HG02798 (cell line): ENCODE results near the gene RFC5.
A peak's percentile ranks its signal among the peaks of the same experiment; 100 is the strongest.
"Not testable (repeated sequence)": the region's sequence is repeated elsewhere in the genome, so short reads cannot be mapped to it uniquely, and the experiment has no call there.

Experiments
- ATAC-seq: cut with Tn5 transposase; IDR thresholded peaks from one replicate; pipeline ENCODE4 v1.9.1; 2021; ENCODE audit warnings: mild to moderate bottlenecking; ENCODE audit not compliant: unreplicated experiment, poor library complexity

The RFC5 gene

DNA sequence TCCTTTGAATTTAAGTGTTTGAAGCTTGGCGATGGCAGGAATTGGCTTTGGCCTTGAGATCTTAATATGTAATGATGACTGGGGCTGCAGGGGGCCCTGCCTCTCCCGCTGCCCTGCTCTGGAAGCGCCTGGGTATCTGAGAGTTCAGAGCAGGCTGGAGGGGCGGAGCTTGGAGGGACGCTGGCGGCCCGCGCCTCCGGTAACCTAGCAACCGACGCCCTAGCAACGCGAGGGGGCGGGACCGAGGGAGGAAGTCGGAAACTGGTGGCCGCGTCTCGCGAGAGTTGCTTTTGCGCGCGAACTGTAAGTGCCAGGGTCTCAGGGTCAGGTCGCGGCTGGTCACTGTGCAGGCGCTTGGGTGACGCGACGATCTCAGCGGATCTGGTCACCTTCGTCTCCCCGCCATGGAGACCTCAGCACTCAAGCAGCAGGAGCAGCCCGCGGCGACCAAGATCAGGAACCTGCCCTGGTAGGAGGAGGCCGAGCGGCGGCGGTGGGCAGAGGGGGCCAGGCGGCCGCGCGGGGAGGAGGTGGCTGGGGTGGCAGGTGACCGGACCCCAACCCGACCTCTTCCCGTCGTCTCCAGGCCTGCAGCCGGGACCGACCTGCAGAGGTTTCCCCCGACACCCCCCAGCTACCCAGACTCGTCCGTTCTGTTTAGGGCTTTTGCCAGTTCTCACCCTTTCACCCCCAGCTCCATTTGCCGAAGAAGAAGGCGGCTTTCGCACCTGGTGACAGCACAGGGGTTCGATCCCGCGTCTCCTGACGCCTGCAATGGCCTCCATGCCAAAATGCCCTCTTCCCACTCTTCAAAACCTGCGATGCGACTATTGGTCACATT is at the start of gene RFC5:
Gene RFC5, plus strand, starts transcription at position 280 of the 841 bp plus-strand sequence. Its CDS starts 125 bp downstream, at position 405.
- peak; percentile 99 for ATAC-seq

DNA sequence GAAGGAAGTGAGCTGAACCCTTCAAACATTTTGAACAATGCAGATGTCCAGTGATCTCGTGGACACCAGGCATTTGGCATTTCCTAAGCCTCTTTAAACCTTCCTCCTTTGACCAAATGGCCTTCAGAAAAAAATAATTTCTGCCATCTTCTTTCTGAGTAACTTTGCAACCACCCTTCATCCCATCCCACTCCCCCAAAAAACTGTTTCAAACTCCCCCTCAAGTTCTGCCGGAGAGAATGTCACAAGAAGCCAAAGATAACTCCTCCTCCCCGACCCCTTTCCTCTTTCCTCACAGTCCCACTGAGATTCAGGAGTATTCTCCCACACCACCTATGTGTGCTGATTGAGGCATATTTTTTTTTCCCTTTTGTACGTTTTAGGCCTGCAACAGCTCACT is 49.5 kb upstream of the RFC5 start:
- ATAC-seq: no peak

DNA sequence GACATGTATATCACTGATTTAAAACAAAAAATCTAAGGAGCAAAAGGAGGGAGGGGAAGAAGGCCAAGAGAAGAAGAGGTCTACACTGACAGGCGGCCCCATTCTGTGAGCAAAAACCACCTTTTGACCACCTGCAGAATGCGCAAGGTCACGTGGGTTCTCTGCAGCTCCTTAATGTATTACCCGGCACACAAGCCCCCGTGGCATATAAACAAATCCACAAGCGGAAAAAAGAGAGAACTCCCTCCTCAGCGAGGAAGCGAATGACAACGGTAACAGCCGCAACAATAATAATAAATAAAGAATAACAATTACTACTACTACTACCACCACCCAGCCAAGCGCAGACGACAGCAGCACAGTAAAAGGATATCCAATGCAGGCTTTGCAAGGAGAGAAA is 49.0 kb upstream of the RFC5 start:
- ATAC-seq: no peak

GRCh38 chr12:117968151-117968789 is 48.2 kb upstream of the RFC5 start:
- ATAC-seq: no peak

GRCh38 chr12:117968826-117969659 is 47.5 kb upstream of the RFC5 start, which contains the start of gene KSR2:
TSS of gene KSR2 (minus strand) at chr12:117968990. CDS start at chr12:117968255, 735 bp downstream.
- ATAC-seq: peak; percentile 79

DNA sequence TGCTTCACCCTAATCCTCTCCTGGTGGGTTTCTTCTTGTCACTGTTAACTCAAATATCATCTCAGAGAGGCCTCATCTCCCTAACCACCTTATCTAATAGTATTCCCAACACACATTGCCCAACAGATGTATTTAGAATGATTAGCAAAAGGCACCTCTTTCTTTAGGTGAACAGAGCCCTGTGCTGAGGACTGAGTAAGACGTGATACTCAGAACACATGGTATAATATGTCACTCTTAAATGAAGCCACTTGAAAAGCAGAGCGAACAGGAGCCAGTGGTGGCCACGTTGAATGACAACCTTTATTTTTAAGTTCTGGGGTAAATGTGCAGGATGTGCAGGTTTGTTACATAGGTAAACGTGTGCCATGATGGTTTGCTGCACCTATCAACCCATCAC is 46.2 kb upstream of the RFC5 start:
- no peak for ATAC-seq

DNA sequence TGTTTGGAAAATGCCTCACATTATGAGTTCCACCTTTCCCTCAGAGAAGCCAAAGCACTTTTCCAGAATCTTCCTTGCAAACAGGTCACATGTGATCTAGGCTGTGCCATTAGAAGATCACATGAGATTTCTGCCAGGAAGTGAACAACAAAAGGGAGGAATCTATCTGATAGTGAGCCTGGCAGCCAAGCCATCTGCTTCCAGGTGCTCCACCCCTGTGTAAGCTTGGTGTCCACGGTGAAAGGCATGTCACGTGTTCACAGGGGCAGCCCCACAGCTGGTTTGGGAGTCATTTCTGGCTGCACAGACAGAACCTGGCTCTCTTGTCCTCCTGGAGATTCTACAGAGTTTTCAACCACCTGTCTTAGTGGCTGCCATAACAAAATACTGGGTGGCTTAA is 44.2 kb upstream of the RFC5 start:
- no peak for ATAC-seq

DNA sequence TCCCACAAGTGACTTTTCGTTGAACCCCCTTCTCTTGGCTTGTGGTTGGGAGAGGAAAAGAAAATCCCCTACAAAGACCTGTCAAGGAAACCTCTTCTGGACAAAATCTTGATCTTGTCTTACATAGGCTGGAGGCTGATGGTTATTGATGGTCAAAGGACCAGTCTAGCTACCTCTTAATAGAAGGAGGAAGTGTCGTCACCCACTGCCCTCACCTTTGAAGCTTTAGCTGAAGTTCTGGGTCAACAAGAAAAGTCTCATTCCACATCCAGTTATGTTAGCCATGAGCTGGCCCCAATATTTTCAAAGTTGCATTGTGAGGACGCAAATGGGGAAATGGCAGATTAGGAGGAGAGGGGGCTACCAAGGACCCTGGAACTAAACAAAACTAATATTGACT is 41.5 kb upstream of the RFC5 start:
- ATAC-seq: no peak

GRCh38 chr12:117977373-117977772 is 39.1 kb upstream of the RFC5 start:
- ATAC-seq: no peak

DNA sequence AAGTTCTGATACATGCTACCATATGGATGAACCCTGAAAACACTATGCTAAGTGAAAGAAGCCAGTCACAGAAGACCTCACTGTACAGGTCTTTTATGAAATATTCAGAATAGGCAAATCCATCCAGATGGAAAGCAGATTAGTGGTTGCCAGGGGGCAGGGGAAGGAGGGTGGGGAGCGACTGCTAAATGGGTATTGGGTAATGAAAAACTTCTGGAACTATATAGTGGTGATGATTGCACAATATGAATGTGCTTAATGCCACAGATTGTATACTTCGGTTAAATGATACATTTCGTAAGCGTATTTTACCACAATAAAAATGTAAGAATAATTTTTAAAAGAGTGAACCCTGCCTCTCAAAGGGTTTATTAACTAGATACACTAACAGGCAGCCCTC is 35.9 kb upstream of the RFC5 start:
- no peak for ATAC-seq

DNA sequence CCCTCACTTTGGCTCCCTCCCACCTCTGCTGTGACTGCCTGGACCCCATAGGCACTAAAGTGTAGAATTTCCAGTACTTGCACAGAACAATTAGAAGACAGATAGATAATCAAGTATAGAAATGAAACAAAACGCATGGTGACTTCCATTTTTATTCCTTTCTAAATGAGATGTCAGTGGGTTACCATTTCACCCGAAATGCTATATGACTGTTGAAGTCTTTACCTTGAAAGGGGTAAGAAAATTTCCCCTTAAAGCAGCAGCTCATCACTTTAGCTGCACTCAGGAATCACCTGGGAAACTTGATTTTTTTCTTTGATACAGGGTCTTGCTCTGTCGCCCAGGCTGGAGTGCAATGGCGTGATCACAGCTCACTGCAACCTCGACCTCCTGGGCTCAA is 35.2 kb upstream of the RFC5 start:
- no peak for ATAC-seq

DNA sequence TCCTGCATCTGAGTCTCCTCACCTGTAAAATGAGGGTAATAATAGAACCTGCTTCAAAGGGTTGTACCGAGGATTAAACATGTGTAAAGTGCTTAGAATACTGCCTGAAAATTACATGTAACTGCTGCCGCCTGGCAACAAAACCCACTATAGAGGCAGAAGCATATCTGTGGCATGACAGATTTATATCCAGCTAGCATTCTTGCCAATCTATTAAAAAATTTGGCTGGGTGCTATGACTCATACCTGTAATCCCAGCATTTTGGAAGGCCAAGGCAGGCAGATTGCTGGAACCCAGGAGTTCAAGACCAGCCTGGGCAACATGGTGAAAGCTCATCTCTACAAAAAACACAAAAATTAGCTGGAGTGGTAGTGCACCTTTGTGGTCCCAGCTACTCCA is 31.3 kb upstream of the RFC5 start:
- ATAC-seq: no peak

DNA sequence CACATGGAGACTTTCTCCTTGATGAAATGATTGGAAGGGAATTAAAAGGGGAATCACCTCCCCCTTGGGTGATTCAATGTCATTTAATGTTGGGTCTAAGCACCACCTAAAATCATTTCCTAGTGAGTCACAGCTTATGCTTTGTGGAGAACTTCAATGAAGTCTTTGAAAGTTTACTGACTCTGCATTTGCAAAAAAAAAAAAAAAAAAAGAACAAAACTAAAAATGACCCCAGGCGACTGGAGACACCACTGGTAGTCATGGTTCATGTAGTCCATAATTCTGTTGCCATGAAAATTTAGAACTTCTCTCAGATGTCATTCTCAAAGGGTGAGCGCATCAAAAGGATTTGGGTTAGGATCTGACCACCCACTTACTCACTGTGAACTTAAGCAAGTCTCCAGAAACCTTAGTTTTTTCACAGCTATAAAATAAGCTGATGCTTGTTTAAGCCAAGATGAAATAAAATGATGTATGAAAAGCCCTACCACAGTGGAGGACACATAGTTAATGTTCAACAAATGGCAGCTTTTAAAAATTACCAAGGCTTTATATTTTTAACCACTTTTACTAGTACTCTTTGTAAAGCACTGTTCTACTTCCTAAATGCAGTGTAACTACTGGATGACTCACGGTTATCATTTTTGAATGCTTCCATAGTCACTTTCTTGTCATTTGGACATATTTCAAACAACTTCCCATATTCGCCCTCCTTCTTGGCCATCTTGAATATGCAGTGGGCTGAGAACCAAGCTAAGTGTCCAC is 29.6 kb upstream of the RFC5 start:
- ATAC-seq: no peak

DNA sequence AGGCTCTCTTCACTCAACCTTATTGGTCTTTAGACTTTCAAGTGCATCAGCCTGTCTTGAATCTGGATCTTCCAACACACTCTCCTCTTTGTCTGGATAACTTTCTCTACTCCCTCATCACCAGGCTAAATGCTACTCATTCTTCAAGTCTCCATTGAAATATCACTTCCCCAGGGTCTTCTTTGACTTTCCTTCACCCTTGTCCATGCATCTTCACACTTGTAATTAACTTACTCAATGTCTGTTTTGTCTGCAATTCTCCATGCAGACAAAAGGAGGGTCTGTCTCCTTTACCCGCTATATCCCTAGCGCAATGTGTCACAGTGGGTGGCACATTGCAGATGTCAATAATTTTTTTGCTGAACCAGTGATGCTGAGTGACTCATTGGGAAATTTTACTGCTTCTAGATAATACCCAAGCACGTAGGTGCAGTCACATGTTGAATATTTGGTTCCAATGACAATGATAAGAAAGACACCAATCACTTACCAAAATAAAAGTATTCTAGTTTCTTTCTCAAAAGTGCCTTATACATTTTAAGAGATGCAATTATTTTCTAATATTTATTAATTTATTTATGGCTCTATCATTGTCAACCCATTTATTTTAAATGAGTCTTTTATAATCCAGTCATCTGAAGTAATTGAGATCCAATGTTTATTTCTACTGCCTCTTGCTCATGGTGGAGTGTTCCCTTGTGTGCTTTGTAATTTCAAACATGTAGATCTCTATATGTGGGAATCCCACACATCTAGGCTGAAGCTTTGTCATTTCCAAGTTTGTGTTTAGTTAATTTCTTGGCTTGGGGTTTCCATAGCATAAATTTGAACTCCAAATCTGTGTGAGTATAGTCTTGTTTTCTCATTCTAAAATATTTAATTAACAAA is 21.7 kb upstream of the RFC5 start:
- no peak for ATAC-seq

GRCh38 chr12:117998719-117999118 is 17.8 kb upstream of the RFC5 start:
- no peak for ATAC-seq

DNA sequence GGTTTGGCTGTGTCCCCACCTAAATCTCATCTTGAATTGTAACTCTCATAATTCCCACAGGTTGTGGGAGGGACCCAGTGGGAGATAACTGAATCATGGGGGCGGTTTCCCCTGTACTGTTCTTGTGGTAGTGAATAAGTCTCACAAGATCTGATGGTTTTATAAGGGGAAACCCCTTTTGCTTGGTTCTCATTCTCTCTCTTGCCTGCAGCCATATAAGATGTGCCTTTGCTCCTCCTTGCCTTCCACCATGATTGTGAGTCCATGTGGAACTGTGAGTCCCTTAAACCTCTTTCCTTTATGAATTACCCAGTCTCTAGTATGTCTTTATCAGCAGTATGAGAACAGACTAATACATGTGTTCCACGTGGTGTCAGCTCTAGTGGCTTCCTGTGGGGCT is 16.7 kb upstream of the RFC5 start:
- ATAC-seq: not testable (repeated sequence)

DNA sequence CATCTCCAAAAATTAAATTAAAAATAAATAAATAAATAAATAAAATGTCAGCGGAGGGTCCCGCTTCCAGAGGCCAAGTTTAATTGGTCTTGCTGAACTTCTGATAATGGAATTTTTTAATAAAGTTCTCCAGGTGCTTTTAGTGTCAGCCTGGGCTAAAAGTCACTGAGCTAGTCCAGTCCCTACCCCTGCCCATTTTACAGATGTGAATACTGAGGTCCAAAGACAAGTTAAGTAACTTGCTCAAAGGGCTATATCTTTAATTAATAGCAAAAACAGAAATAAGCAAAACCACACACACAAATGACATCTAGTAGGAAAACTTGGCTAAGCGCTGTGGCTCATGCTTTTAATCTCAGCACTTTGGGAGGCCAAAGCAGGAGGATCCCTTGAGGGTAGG is 5.6 kb upstream of the RFC5 start:
- no peak for ATAC-seq

GRCh38 chr12:118011377-118011776 is 5.1 kb upstream of the RFC5 start:
- no peak for ATAC-seq

DNA sequence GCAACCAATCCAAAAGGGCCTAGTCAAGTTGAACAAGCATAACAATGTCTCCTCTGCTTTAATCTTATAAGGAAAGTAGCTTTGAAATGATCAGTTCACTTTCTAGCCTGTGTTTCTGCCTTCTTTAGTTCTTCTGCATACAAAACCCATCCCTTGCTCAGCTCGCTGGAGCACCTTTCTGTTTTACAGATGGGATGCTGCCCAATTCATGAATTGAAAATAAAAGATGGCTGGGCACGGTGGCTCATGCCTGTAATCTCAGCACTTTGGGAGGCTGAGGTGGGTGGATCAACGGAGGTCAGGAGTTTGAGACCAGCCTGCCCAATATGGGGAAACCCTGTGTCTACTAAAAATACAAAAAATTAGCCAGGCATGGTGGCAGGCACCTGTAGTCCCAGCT is 4.5 kb upstream of the RFC5 start:
- ATAC-seq: no peak
